Lung (tissue), 12 donors: ENCODE data around the gene DCDC2B. TPM values are rescaled to one million over a fixed set of nuclear protein-coding genes. Genes with fewer than 3 reads are reported as not detected.
"Not testable (repeated sequence)": the region's sequence is repeated elsewhere in the genome, so short reads cannot be mapped to it uniquely, and the experiment has no call there.

Experiments
- ATAC-seq: fragments of 200-7000 bp; cut with Tn5 transposase; one replicate; pipeline ENCODE4 v1.9.1; 2020; ENCODE audit warnings: moderate number of reproducible peaks; ENCODE audit not compliant: insufficient read depth, low FRiP score
- DNase-seq, 3 donors: peaks; one replicate each; pipeline ENCODE4 v3.0.0-alpha.2; 2013 to 2017
- H3K27ac ChIP-seq, 2 donors: one replicate each; pipeline ENCODE4 v1.5.1; 2013; ENCODE audit warnings: mild to moderate bottlenecking in 2 of 2, moderate library complexity in 2 of 2, control low read depth in 1 of 2, inconsistent platforms in 1 of 2, low read depth in 1 of 2, low read length in 1 of 2
- H3K27me3 ChIP-seq, 3 donors: one replicate each; pipeline ENCODE4 v1.5.1; 2013; ENCODE audit warnings: low read length in 2 of 3; ENCODE audit not compliant: control insufficient read depth in 3 of 3, insufficient read depth in 3 of 3
- H3K36me3 ChIP-seq, 4 donors: one replicate each; pipeline ENCODE4 v1.5.1; 2013; ENCODE audit warnings: low read length in 4 of 4, mild to moderate bottlenecking in 1 of 4, moderate library complexity in 1 of 4; ENCODE audit not compliant: control insufficient read depth in 4 of 4, insufficient read depth in 4 of 4
- H3K4me1 ChIP-seq, 5 donors: one replicate each; pipeline ENCODE4 v1.5.1; 2013; ENCODE audit warnings: low read length in 5 of 5, mild to moderate bottlenecking in 2 of 5, moderate library complexity in 1 of 5; ENCODE audit not compliant: control insufficient read depth in 5 of 5, insufficient read depth in 5 of 5
- H3K4me3 ChIP-seq: one replicate; pipeline ENCODE4 v1.5.1; 2013; ENCODE audit warnings: mild to moderate bottlenecking, control low read depth, moderate library complexity
- H3K9ac ChIP-seq, 2 donors: one replicate each; pipeline ENCODE4 v1.5.1; 2013; ENCODE audit warnings: low read length in 2 of 2, control low read depth in 1 of 2; ENCODE audit not compliant: insufficient read depth in 1 of 2
- H3K9me3 ChIP-seq, 4 donors: one replicate each; pipeline ENCODE4 v1.5.1; 2013; ENCODE audit warnings: low read length in 3 of 4, mild to moderate bottlenecking in 1 of 4, moderate library complexity in 1 of 4; ENCODE audit not compliant: control insufficient read depth in 4 of 4, insufficient read depth in 3 of 4
- WGBS, 2 donors: extraction: QIAGEN DNeasy Blood & Tissue Kit; methylation state at CpG; one replicate each; pipeline ENCODE4 v1.1.7; 2013; 5-methylcytosine and 5-hydroxymethylcytosine counted together
- polyA plus RNA-seq, 2 donors: library from polyadenylated mRNA; stranded (reverse); fragments of 200-250 nt; gene quantifications; one replicate each; pipeline ENCODE4 v1.2.1, GENCODE V29; 2013
- total RNA-seq, 2 donors: library from RNA; depleted of rRNA in 1 of 2; stranded (reverse); fragments of >200 nt in 1 of 2; gene quantifications; one replicate each; pipeline ENCODE4 v1.2.1, GENCODE V29; 2014 to 2021
- TF ChIP-seq, protein P1 (sequence below): IDR thresholded peaks from 2 replicates; pipeline ENCODE4 v1.5.1; 2012; ENCODE audit warnings: mild to moderate bottlenecking; ENCODE audit errors: control extremely low read depth, extremely low read depth
- donor health status: control.
- donor health status: control.
- donor health status: Bipolar disorder and iron deficiency.
- donor health status: healthy.
- donor health status: DM: yes; HTN: yes; CAD: no.

The DCDC2B gene
- total and polyA plus RNA-seq, 4 donors: 3.5 to 10.0 (median 5.8) TPM

- Histone ChIP-seq H3K36me3 (no peaks in the 10 kb centered on the region), H3K9me3 (no peaks in the 10 kb centered on the region), H3K27me3 (no peaks in the 10 kb centered on the region), H3K27ac (no peak overlapping the region), H3K4me3 (no peak overlapping the region), H3K9ac (no peak overlapping the region), H3K4me1 (peaks cover 0 to 3% (median 2%) of the 10 kb centered on the region in 5 donors)
- TF ChIP-seq, protein P1, sequence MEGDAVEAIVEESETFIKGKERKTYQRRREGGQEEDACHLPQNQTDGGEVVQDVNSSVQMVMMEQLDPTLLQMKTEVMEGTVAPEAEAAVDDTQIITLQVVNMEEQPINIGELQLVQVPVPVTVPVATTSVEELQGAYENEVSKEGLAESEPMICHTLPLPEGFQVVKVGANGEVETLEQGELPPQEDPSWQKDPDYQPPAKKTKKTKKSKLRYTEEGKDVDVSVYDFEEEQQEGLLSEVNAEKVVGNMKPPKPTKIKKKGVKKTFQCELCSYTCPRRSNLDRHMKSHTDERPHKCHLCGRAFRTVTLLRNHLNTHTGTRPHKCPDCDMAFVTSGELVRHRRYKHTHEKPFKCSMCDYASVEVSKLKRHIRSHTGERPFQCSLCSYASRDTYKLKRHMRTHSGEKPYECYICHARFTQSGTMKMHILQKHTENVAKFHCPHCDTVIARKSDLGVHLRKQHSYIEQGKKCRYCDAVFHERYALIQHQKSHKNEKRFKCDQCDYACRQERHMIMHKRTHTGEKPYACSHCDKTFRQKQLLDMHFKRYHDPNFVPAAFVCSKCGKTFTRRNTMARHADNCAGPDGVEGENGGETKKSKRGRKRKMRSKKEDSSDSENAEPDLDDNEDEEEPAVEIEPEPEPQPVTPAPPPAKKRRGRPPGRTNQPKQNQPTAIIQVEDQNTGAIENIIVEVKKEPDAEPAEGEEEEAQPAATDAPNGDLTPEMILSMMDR: no peak
- WGBS, 2 donors: 76 to 85% methylated on average over 9 of the region's 9 CpGs
- no peak for DNase-seq
- no peak for ATAC-seq
These were observed 47.8 kb downstream of the DCDC2B start for GRCh38 chr1:32256473-32257226.

- H3K9ac ChIP-seq: no peak overlapping the region
- no peak overlapping the region for H3K4me3 ChIP-seq
- ATAC-seq (no peak), DNase-seq (no peak)
- H3K36me3 ChIP-seq: no peaks in the 10 kb centered on the region
- no peaks in the 10 kb centered on the region for H3K9me3 ChIP-seq
- 92 to 97% methylated on average over 6 of the region's 6 CpGs for WGBS, 2 donors
- peaks cover 0 to 2% (median 0%) of the 10 kb centered on the region in 5 donors for H3K4me1 ChIP-seq
- no peaks in the 10 kb centered on the region for H3K27me3 ChIP-seq
- TF ChIP-seq, protein P1: no peak
- H3K27ac ChIP-seq: no peak overlapping the region
These were observed 48.3 kb downstream of the DCDC2B start for GRCh38 chr1:32257227-32257508.

GRCh38 chr1:32263236-32263593 lies 54.3 kb downstream of the DCDC2B start:
- H3K27ac ChIP-seq, H3K9ac ChIP-seq, ATAC-seq, H3K9me3 ChIP-seq, H3K4me3 ChIP-seq, H3K36me3 ChIP-seq, H3K27me3 ChIP-seq, H3K4me1 ChIP-seq, DNase-seq: not testable (repeated sequence)
- WGBS, 2 donors: 96 to 98% methylated on average over 4 of the region's 4 CpGs

- no peak for DNase-seq
- no peak for ATAC-seq
- 87 to 89% methylated on average over 4 of the region's 4 CpGs for WGBS, 2 donors
These were observed 54.9 kb downstream of the DCDC2B start for GRCh38 chr1:32263744-32264143.

More at GRCh38 chr1:32263744-32264143, 54.9 kb downstream of the DCDC2B start:
- H3K27ac ChIP-seq: no peak overlapping the region
- no peaks in the 10 kb centered on the region for H3K9me3 ChIP-seq
- H3K36me3 ChIP-seq: no peaks in the 10 kb centered on the region
- H3K4me3 ChIP-seq: no peak overlapping the region
- TF ChIP-seq, protein P1: no peak
- H3K27me3 ChIP-seq: no peaks in the 10 kb centered on the region
- peaks cover 0 to 6% (median 0%) of the 10 kb centered on the region in 5 donors for H3K4me1 ChIP-seq
- H3K9ac ChIP-seq: no peak overlapping the region

Other genes with a start within 250 kb of the DCDC2B start
- gene KHDRBS1, start 195.2 kb upstream of the DCDC2B start, total RNA-seq: 100 to 1,000 TPM; 104 to 138 TPM
- 10 to 100 TPM; 51.7 to 60.6 TPM for gene KHDRBS1, start 195.2 kb upstream of the DCDC2B start, polyA plus RNA-seq
- 10 to 100 TPM in 1 of 2 donors, 1 to 10 TPM in 1; 7.6 to 23.8 TPM for gene TMEM39B, start 136.2 kb upstream of the DCDC2B start, total RNA-seq
- 10 to 100 TPM; 12.3 to 14.8 TPM for gene TMEM39B, start 136.2 kb upstream of the DCDC2B start, polyA plus RNA-seq
- 10 to 100 TPM; 35.1 to 54.0 TPM for gene KPNA6, start 101.0 kb upstream of the DCDC2B start, total RNA-seq
- gene KPNA6, start 101.0 kb upstream of the DCDC2B start, polyA plus RNA-seq: 10 to 100 TPM in 1 of 2 donors, 1 to 10 TPM in 1; 7.9 to 11.3 TPM
- 10 to 100 TPM; 39.1 to 55.6 TPM for gene TXLNA, start 29.4 kb upstream of the DCDC2B start, total RNA-seq
- 10 to 100 TPM; 22.2 to 22.8 TPM for gene TXLNA, start 29.4 kb upstream of the DCDC2B start, polyA plus RNA-seq
- gene CCDC28B, start 8.5 kb upstream of the DCDC2B start, total RNA-seq: 10 to 100 TPM in 1 of 2 donors, 1 to 10 TPM in 1; 4.4 to 12.5 TPM
- gene CCDC28B, start 8.5 kb upstream of the DCDC2B start, polyA plus RNA-seq: 1 to 10 TPM; 5.6 to 5.8 TPM
- gene IQCC, start 3.4 kb upstream of the DCDC2B start, total RNA-seq: 1 to 10 TPM; 2.4 to 3.8 TPM
- gene IQCC, start 3.4 kb upstream of the DCDC2B start, polyA plus RNA-seq: 1 to 10 TPM; 1.6 to 2.5 TPM
- gene TMEM234, start 13.3 kb downstream of the DCDC2B start, total RNA-seq: 10 to 100 TPM; 29.8 to 30.2 TPM
- 10 to 100 TPM; 17.1 to 17.5 TPM for gene TMEM234, start 13.3 kb downstream of the DCDC2B start, polyA plus RNA-seq
- gene EIF3I, start 13.3 kb downstream of the DCDC2B start, total RNA-seq: 100 to 1,000 TPM in 1 of 2 donors, 10 to 100 TPM in 1; 81.0 to 153 TPM
- gene EIF3I, start 13.3 kb downstream of the DCDC2B start, polyA plus RNA-seq: 100 to 1,000 TPM; 218 to 255 TPM
- 1 to 10 TPM; 2.6 to 5.4 TPM for gene FAM167B, start 38.1 kb downstream of the DCDC2B start, total RNA-seq
- 10 to 100 TPM in 1 of 2 donors, 1 to 10 TPM in 1; 5.9 to 30.5 TPM for gene FAM167B, start 38.1 kb downstream of the DCDC2B start, polyA plus RNA-seq
- 1 to 10 TPM; 3.5 to 8.9 TPM for gene LCK, start 42.2 kb downstream of the DCDC2B start, total RNA-seq
- 1 to 10 TPM; 2.4 to 5.0 TPM for gene LCK, start 42.2 kb downstream of the DCDC2B start, polyA plus RNA-seq
- gene HDAC1, start 83.0 kb downstream of the DCDC2B start, total RNA-seq: 10 to 100 TPM; 66.2 to 90.4 TPM
- 10 to 100 TPM; 47.3 to 78.8 TPM for gene HDAC1, start 83.0 kb downstream of the DCDC2B start, polyA plus RNA-seq
- gene MARCKSL1, start 127.1 kb downstream of the DCDC2B start, total RNA-seq: 10 to 100 TPM; 37.9 to 78.4 TPM
- gene MARCKSL1, start 127.1 kb downstream of the DCDC2B start, polyA plus RNA-seq: 10 to 100 TPM; 28.4 to 41.2 TPM
- 1 to 10 TPM; 2.2 to 7.0 TPM for gene FAM229A, start 153.4 kb downstream of the DCDC2B start, total RNA-seq
- 1 to 10 TPM; 3.2 to 7.2 TPM for gene FAM229A, start 153.4 kb downstream of the DCDC2B start, polyA plus RNA-seq
- gene TSSK3, start 153.4 kb downstream of the DCDC2B start, total RNA-seq: 1 to 10 TPM in 1 of 2 donors, under 1 TPM in 1; 0.46 to 1.4 TPM
- gene TSSK3, start 153.4 kb downstream of the DCDC2B start, polyA plus RNA-seq: 1 to 10 TPM in 1 of 2 donors, under 1 TPM in 1; 0.37 to 1.0 TPM
- 10 to 100 TPM; 58.7 to 80.5 TPM for gene BSDC1, start 185.4 kb downstream of the DCDC2B start, total RNA-seq
- gene BSDC1, start 185.4 kb downstream of the DCDC2B start, polyA plus RNA-seq: 10 to 100 TPM; 32.8 to 38.0 TPM